Mesodermal cell (in vitro differentiated cells): ENCODE results near the gene BLTP1. TPM values are rescaled to one million over a fixed set of nuclear protein-coding genes. Genes with fewer than 3 reads are reported as not detected.
A peak's percentile ranks its signal among the peaks of the same experiment; 100 is the strongest.
"Not testable (repeated sequence)": the region's sequence is repeated elsewhere in the genome, so short reads cannot be mapped to it uniquely, and the experiment has no call there.

Experiments
- H3K27ac ChIP-seq: 2 replicates; pipeline ENCODE4 v1.7.0; 2013; ENCODE audit warnings: mild to moderate bottlenecking, low read depth, low read length, moderate library complexity; ENCODE audit not compliant: severe bottlenecking
- H3K36me3 ChIP-seq: 2 replicates; pipeline ENCODE4 v1.7.1; 2013; ENCODE audit warnings: mild to moderate bottlenecking, low read length, moderate library complexity; ENCODE audit not compliant: control insufficient read depth, insufficient read depth
- H3K4me1 ChIP-seq: one replicate; pipeline ENCODE4 v1.7.1; 2013; ENCODE audit warnings: mild to moderate bottlenecking, low read length; ENCODE audit not compliant: insufficient read depth, control insufficient read depth, poor library complexity, severe bottlenecking
- H3K4me3 ChIP-seq: 2 replicates; pipeline ENCODE4 v1.7.0; 2013; ENCODE audit warnings: low read length, control low read depth, mild to moderate bottlenecking; ENCODE audit not compliant: insufficient read depth, poor library complexity, severe bottlenecking; ENCODE audit errors: extremely low read depth
- H3K9me3 ChIP-seq: 2 replicates; pipeline ENCODE4 v1.7.1; 2013; ENCODE audit warnings: mild to moderate bottlenecking, low read length, moderate library complexity; ENCODE audit not compliant: control insufficient read depth
- WGBS, 2 experiments: methylation state at CpG; one replicate each; pipeline ENCODE4 v1.1.5; 2013; ENCODE audit warnings: missing lambda C conversion rate in 2 of 2; ENCODE audit not compliant: insufficient coverage in 2 of 2; 5-methylcytosine and 5-hydroxymethylcytosine counted together
- polyA plus RNA-seq, 2 experiments: library from polyadenylated mRNA; stranded (reverse); fragments of 50-300 nt; gene quantifications; one replicate each; pipeline ENCODE4 v1.2.3, GENCODE V29; 2013

BLTP1 gene, protein sequence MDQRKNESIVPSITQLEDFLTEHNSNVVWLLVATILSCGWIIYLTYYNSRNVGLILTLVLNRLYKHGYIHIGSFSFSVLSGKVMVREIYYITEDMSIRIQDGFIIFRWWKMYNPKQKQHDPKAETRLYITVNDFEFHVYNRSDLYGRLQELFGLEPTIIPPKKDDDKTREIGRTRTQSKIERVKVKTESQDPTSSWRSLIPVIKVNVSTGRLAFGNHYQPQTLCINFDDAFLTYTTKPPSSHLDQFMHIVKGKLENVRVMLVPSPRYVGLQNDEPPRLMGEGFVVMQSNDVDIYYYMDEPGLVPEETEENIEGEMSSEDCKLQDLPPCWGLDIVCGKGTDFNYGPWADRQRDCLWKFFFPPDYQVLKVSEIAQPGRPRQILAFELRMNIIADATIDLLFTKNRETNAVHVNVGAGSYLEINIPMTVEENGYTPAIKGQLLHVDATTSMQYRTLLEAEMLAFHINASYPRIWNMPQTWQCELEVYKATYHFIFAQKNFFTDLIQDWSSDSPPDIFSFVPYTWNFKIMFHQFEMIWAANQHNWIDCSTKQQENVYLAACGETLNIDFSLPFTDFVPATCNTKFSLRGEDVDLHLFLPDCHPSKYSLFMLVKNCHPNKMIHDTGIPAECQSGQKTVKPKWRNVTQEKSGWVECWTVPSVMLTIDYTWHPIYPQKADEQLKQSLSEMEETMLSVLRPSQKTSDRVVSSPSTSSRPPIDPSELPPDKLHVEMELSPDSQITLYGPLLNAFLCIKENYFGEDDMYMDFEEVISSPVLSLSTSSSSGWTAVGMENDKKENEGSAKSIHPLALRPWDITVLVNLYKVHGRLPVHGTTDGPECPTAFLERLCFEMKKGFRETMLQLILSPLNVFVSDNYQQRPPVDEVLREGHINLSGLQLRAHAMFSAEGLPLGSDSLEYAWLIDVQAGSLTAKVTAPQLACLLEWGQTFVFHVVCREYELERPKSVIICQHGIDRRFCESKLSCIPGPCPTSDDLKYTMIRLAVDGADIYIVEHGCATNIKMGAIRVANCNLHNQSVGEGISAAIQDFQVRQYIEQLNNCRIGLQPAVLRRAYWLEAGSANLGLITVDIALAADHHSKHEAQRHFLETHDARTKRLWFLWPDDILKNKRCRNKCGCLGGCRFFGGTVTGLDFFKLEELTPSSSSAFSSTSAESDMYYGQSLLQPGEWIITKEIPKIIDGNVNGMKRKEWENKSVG (N-terminal part only)
- 32.1 TPM for polyA plus RNA-seq (2013, experiment 1 of 2)
- 30.0 TPM for polyA plus RNA-seq (2013, experiment 2 of 2)

DNA sequence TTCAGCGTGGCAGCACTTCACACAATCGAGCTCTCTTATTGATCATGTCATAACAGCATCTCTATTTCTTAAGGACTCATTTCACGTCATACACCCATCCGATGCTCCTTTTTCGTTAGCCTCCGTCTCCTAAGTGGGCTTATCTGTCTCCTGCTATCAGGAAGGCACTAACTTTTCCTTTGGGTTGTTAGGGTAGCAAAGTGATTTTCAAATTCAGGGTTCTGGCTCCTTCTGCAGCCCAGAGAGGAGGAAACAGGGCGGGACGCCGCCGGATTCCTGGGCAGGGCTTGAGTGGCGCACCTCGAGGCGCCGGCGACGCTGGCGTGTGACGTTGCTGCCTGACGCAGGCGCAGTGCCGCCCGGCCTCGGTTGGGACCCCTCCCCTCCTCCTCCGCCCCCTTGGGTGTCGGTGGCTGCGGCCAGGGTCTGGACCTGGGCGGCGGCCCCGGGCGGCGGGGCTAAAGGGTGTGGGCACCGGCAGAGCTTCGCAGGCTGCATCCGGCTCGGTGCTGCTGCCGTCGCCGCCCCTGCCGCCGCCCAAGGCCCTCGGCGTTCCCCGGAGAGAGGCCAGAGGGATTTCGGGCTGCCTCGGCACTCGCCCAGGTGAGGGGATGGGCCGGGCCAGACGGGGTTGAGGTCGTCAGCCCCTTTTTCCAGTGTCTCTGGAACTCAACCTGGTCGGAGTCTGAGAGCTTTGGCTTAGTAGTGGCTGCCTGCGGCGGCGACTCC, at the start of gene BLTP1:
Gene BLTP1 (plus strand): TSS at position 350 of the 729 bp plus-strand sequence. CDS start 18,317 bp downstream, outside the sequence.
- Histone ChIP-seq H3K4me3 (peak within 1 kb of the TSS; percentile 85), H3K9me3 (no peaks in the 10 kb centered on the region), H3K36me3 (peaks cover 30% of the 10 kb centered on the region), H3K27ac (peak within 1 kb of the TSS; percentile 58), H3K4me1 (no peaks in the 10 kb centered on the region)
- 1% methylated on average over 30 to 38 of the region's 53 CpGs for WGBS, 2 experiments

- Histone ChIP-seq H3K9me3 (no peaks in the 10 kb centered on the region), H3K36me3 (no peaks in the 10 kb centered on the region), H3K4me3 (no peak overlapping the region), H3K4me1 (no peaks in the 10 kb centered on the region), H3K27ac (no peak overlapping the region)
Measured at GRCh38 chr4:122104184-122104583, 47.9 kb upstream of the BLTP1 start.

- H3K4me1 ChIP-seq = no peaks in the 10 kb centered on the region
- WGBS, 2 experiments = 89 to 100% methylated on average over 2 of the region's 2 CpGs
- no peak overlapping the region for H3K4me3 ChIP-seq
Measured at GRCh38 chr4:122107680-122108079, 44.5 kb upstream of the BLTP1 start.

GRCh38 chr4:122110304-122110703, 41.8 kb upstream of the BLTP1 start:
- not testable (repeated sequence) for H3K9me3 ChIP-seq, H3K4me1 ChIP-seq, H3K27ac ChIP-seq, H3K36me3 ChIP-seq, H3K4me3 ChIP-seq
- 92 to 95% methylated on average over 9 to 14 of the region's 14 CpGs for WGBS, 2 experiments

More at GRCh38 chr4:122107680-122108079, 44.5 kb upstream of the BLTP1 start:
- H3K9me3 ChIP-seq = no peaks in the 10 kb centered on the region
- H3K36me3 ChIP-seq = no peaks in the 10 kb centered on the region
- no peak overlapping the region for H3K27ac ChIP-seq

- Histone ChIP-seq H3K36me3 (no peaks in the 10 kb centered on the region), H3K4me1 (no peaks in the 10 kb centered on the region), H3K9me3 (no peaks in the 10 kb centered on the region), H3K4me3 (no peak overlapping the region), H3K27ac (no peak overlapping the region)
- WGBS, 2 experiments = 88 to 100% methylated on average over 1 of the region's 1 CpG
Measured at GRCh38 chr4:122117743-122118142, 34.4 kb upstream of the BLTP1 start.

GRCh38 chr4:122118243-122118642, 33.9 kb upstream of the BLTP1 start:
- no peak overlapping the region for H3K27ac ChIP-seq
- 75 to 89% methylated on average over 1 of the region's 1 CpG for WGBS, 2 experiments
- H3K36me3 ChIP-seq = no peaks in the 10 kb centered on the region
- H3K4me1 ChIP-seq = no peaks in the 10 kb centered on the region
- no peaks in the 10 kb centered on the region for H3K9me3 ChIP-seq
- no peak overlapping the region for H3K4me3 ChIP-seq

- Histone ChIP-seq H3K36me3 (no peaks in the 10 kb centered on the region), H3K9me3 (no peaks in the 10 kb centered on the region), H3K4me1 (no peaks in the 10 kb centered on the region), H3K4me3 (no peak overlapping the region), H3K27ac (no peak overlapping the region)
- 88 to 100% methylated on average over 1 of the region's 1 CpG for WGBS, 2 experiments
Measured at GRCh38 chr4:122119739-122120138, 32.4 kb upstream of the BLTP1 start.

DNA sequence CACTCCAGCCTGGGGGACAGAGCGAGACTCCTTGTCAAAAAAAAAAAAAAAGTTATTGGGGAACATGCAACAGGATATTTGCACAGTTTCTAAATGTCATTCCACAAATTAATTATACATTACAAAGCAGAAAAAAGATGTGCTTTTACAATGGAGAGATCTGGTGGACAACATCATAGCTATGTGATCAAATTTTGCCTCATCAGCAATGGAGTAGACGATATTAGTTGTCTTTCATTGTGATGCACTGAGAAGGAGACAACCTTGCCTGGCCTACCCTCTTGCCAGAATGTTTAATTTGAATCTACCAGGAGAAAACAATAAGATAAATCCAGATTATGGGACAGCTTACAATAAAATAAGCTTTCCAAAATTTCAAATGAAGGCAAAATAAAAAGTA, 30.5 kb upstream of the BLTP1 start:
- no CpG with 5 or more reads among the region's 2 CpGs for WGBS, 2 experiments
- Histone ChIP-seq H3K36me3 (no peaks in the 10 kb centered on the region), H3K4me1 (no peaks in the 10 kb centered on the region), H3K27ac (no peak overlapping the region), H3K4me3 (no peak overlapping the region), H3K9me3 (no peaks in the 10 kb centered on the region)

- no peaks in the 10 kb centered on the region for H3K36me3 ChIP-seq
- no peak overlapping the region for H3K27ac ChIP-seq
- 84 to 87% methylated on average over 2 of the region's 2 CpGs for WGBS, 2 experiments
Measured at GRCh38 chr4:122122083-122122482, 30.0 kb upstream of the BLTP1 start.

GRCh38 chr4:122129061-122129460, 23.1 kb upstream of the BLTP1 start:
- Histone ChIP-seq H3K4me1 (no peaks in the 10 kb centered on the region), H3K36me3 (no peaks in the 10 kb centered on the region), H3K9me3 (no peaks in the 10 kb centered on the region), H3K4me3 (no peak overlapping the region), H3K27ac (no peak overlapping the region)
- WGBS, 2 experiments = no CpG with 5 or more reads among the region's 1 CpG

More at GRCh38 chr4:122122083-122122482, 30.0 kb upstream of the BLTP1 start:
- H3K4me3 ChIP-seq = no peak overlapping the region
- no peaks in the 10 kb centered on the region for H3K9me3 ChIP-seq
- no peaks in the 10 kb centered on the region for H3K4me1 ChIP-seq
